Measurements from ENCODE around the gene WAS.
A peak's percentile ranks its signal among the peaks of the same experiment; 100 is the strongest.

WAS gene

GRCh38 chrX:48696301-48696908 is 12.8 kb downstream of the WAS start, which contains the start of gene SUV39H1:
Gene SUV39H1 (plus strand): TSS chrX:48696734. CDS start chrX:48696785, 51 bp downstream.
- H3K27me3 ChIP-seq (ENCODE audit: control insufficient read depth in 2 of 2, insufficient read depth in 2 of 2, low read length in 2 of 2) = no peaks in the 10 kb centered on the region
- peak within 1 kb of the TSS; percentile 77 to 81 for H3K4me3 ChIP-seq (ENCODE audit: low read length in 2 of 2)
- peaks cover 0 to 8% of the 10 kb centered on the region in 2 donors for H3K4me1 ChIP-seq (ENCODE audit: control insufficient read depth in 2 of 2, insufficient read depth in 2 of 2, low read length in 2 of 2)
- peaks cover 0 to 15% of the 10 kb centered on the region in 2 donors for H3K36me3 ChIP-seq (ENCODE audit: control insufficient read depth in 2 of 2, insufficient read depth in 2 of 2, low read length in 2 of 2)
- no peaks in the 10 kb centered on the region for H3K9me3 ChIP-seq (ENCODE audit: control insufficient read depth in 2 of 2, low read length in 2 of 2)
- peak within 1 kb of the TSS; percentile 82 to 86 for H3K27ac ChIP-seq (ENCODE audit: low read depth in 2 of 2, low read length in 2 of 2)
- peak within 1 kb of the TSS; percentile 78 to 90 for H3K9ac ChIP-seq (ENCODE audit: low read depth in 1 of 2, low read length in 2 of 2)

- H3K27ac ChIP-seq (ENCODE audit: low read depth in 2 of 2, low read length in 2 of 2) = peak overlapping the region in 1 of 2 donors; percentile 82
- peak overlapping the region; percentile 77 to 81 for H3K4me3 ChIP-seq (ENCODE audit: low read length in 2 of 2)
- H3K4me1 ChIP-seq (ENCODE audit: control insufficient read depth in 2 of 2, insufficient read depth in 2 of 2, low read length in 2 of 2) = peaks cover 0 to 8% of the 10 kb centered on the region in 2 donors
- H3K36me3 ChIP-seq (ENCODE audit: control insufficient read depth in 2 of 2, insufficient read depth in 2 of 2, low read length in 2 of 2) = peaks cover 0 to 17% of the 10 kb centered on the region in 2 donors
- no peaks in the 10 kb centered on the region for H3K27me3 ChIP-seq (ENCODE audit: control insufficient read depth in 2 of 2, insufficient read depth in 2 of 2, low read length in 2 of 2)
- H3K9ac ChIP-seq (ENCODE audit: low read depth in 1 of 2, low read length in 2 of 2) = peak overlapping the region; percentile 49 to 52
- H3K9me3 ChIP-seq (ENCODE audit: control insufficient read depth in 2 of 2, low read length in 2 of 2) = no peaks in the 10 kb centered on the region
Observed at GRCh38 chrX:48696909-48697727, 13.5 kb downstream of the WAS start.

GRCh38 chrX:48698306-48698705 is 14.7 kb downstream of the WAS start:
- peaks cover 0 to 19% of the 10 kb centered on the region in 2 donors for H3K36me3 ChIP-seq (ENCODE audit: control insufficient read depth in 2 of 2, insufficient read depth in 2 of 2, low read length in 2 of 2)
- peaks cover 0 to 8% of the 10 kb centered on the region in 2 donors for H3K4me1 ChIP-seq (ENCODE audit: control insufficient read depth in 2 of 2, insufficient read depth in 2 of 2, low read length in 2 of 2)
- no peaks in the 10 kb centered on the region for H3K27me3 ChIP-seq (ENCODE audit: control insufficient read depth in 2 of 2, insufficient read depth in 2 of 2, low read length in 2 of 2)
- H3K9ac ChIP-seq (ENCODE audit: low read depth in 1 of 2, low read length in 2 of 2) = no peak overlapping the region
- no peak overlapping the region for H3K4me3 ChIP-seq (ENCODE audit: low read length in 2 of 2)
- H3K9me3 ChIP-seq (ENCODE audit: control insufficient read depth in 2 of 2, low read length in 2 of 2) = no peaks in the 10 kb centered on the region
- no peak overlapping the region for H3K27ac ChIP-seq (ENCODE audit: low read depth in 2 of 2, low read length in 2 of 2)

GRCh38 chrX:48700246-48700645 is 16.6 kb downstream of the WAS start:
- Histone ChIP-seq H3K36me3 (ENCODE audit: control insufficient read depth in 2 of 2, insufficient read depth in 2 of 2, low read length in 2 of 2) (peaks cover 0 to 19% of the 10 kb centered on the region in 2 donors), H3K27me3 (ENCODE audit: control insufficient read depth in 2 of 2, insufficient read depth in 2 of 2, low read length in 2 of 2) (no peaks in the 10 kb centered on the region), H3K27ac (ENCODE audit: low read depth in 2 of 2, low read length in 2 of 2) (no peak overlapping the region), H3K9ac (ENCODE audit: low read depth in 1 of 2, low read length in 2 of 2) (no peak overlapping the region), H3K4me3 (ENCODE audit: low read length in 2 of 2) (no peak overlapping the region), H3K9me3 (ENCODE audit: control insufficient read depth in 2 of 2, low read length in 2 of 2) (no peaks in the 10 kb centered on the region), H3K4me1 (ENCODE audit: control insufficient read depth in 2 of 2, insufficient read depth in 2 of 2, low read length in 2 of 2) (peaks cover 0 to 13% of the 10 kb centered on the region in 2 donors)

GRCh38 chrX:48700951-48701653 is 17.5 kb downstream of the WAS start:
- Histone ChIP-seq H3K4me3 (ENCODE audit: low read length in 2 of 2) (no peak overlapping the region), H3K4me1 (ENCODE audit: control insufficient read depth in 2 of 2, insufficient read depth in 2 of 2, low read length in 2 of 2) (peaks cover 0 to 7% of the 10 kb centered on the region in 2 donors), H3K27me3 (ENCODE audit: control insufficient read depth in 2 of 2, insufficient read depth in 2 of 2, low read length in 2 of 2) (no peaks in the 10 kb centered on the region), H3K9me3 (ENCODE audit: control insufficient read depth in 2 of 2, low read length in 2 of 2) (no peaks in the 10 kb centered on the region), H3K36me3 (ENCODE audit: control insufficient read depth in 2 of 2, insufficient read depth in 2 of 2, low read length in 2 of 2) (peaks cover 0 to 19% of the 10 kb centered on the region in 2 donors), H3K27ac (ENCODE audit: low read depth in 2 of 2, low read length in 2 of 2) (no peak overlapping the region), H3K9ac (ENCODE audit: low read depth in 1 of 2, low read length in 2 of 2) (no peak overlapping the region)

- Histone ChIP-seq H3K27ac (ENCODE audit: low read depth in 2 of 2, low read length in 2 of 2) (no peak overlapping the region), H3K36me3 (ENCODE audit: control insufficient read depth in 2 of 2, insufficient read depth in 2 of 2, low read length in 2 of 2) (peaks cover 0 to 19% of the 10 kb centered on the region in 2 donors), H3K9me3 (ENCODE audit: control insufficient read depth in 2 of 2, low read length in 2 of 2) (no peaks in the 10 kb centered on the region), H3K4me1 (ENCODE audit: control insufficient read depth in 2 of 2, insufficient read depth in 2 of 2, low read length in 2 of 2) (peaks cover 0 to 5% of the 10 kb centered on the region in 2 donors), H3K9ac (ENCODE audit: low read depth in 1 of 2, low read length in 2 of 2) (no peak overlapping the region), H3K4me3 (ENCODE audit: low read length in 2 of 2) (no peak overlapping the region), H3K27me3 (ENCODE audit: control insufficient read depth in 2 of 2, insufficient read depth in 2 of 2, low read length in 2 of 2) (no peaks in the 10 kb centered on the region)
Observed at GRCh38 chrX:48702032-48702431, 18.4 kb downstream of the WAS start.

GRCh38 chrX:48702716-48703115 is 19.1 kb downstream of the WAS start:
- H3K36me3 ChIP-seq (ENCODE audit: control insufficient read depth in 2 of 2, insufficient read depth in 2 of 2, low read length in 2 of 2) = peaks cover 0 to 21% of the 10 kb centered on the region in 2 donors
- H3K9me3 ChIP-seq (ENCODE audit: control insufficient read depth in 2 of 2, low read length in 2 of 2) = no peaks in the 10 kb centered on the region
- H3K9ac ChIP-seq (ENCODE audit: low read depth in 1 of 2, low read length in 2 of 2) = no peak overlapping the region
- no peak overlapping the region for H3K4me3 ChIP-seq (ENCODE audit: low read length in 2 of 2)
- H3K27ac ChIP-seq (ENCODE audit: low read depth in 2 of 2, low read length in 2 of 2) = no peak overlapping the region
- peaks cover 0 to 5% of the 10 kb centered on the region in 2 donors for H3K4me1 ChIP-seq (ENCODE audit: control insufficient read depth in 2 of 2, insufficient read depth in 2 of 2, low read length in 2 of 2)
- peaks cover 0 to under 1% of the 10 kb centered on the region in 2 donors for H3K27me3 ChIP-seq (ENCODE audit: control insufficient read depth in 2 of 2, insufficient read depth in 2 of 2, low read length in 2 of 2)

- Histone ChIP-seq H3K27ac (ENCODE audit: low read depth in 2 of 2, low read length in 2 of 2) (no peak overlapping the region), H3K4me3 (ENCODE audit: low read length in 2 of 2) (no peak overlapping the region), H3K27me3 (ENCODE audit: control insufficient read depth in 2 of 2, insufficient read depth in 2 of 2, low read length in 2 of 2) (peaks cover 0 to 2% of the 10 kb centered on the region in 2 donors), H3K36me3 (ENCODE audit: control insufficient read depth in 2 of 2, insufficient read depth in 2 of 2, low read length in 2 of 2) (peaks cover 0 to 22% of the 10 kb centered on the region in 2 donors), H3K9ac (ENCODE audit: low read depth in 1 of 2, low read length in 2 of 2) (no peak overlapping the region), H3K9me3 (ENCODE audit: control insufficient read depth in 2 of 2, low read length in 2 of 2) (no peaks in the 10 kb centered on the region), H3K4me1 (ENCODE audit: control insufficient read depth in 2 of 2, insufficient read depth in 2 of 2, low read length in 2 of 2) (peaks cover 0 to 5% of the 10 kb centered on the region in 2 donors)
Observed at GRCh38 chrX:48703228-48703627, 19.6 kb downstream of the WAS start.

GRCh38 chrX:48703642-48704481 is 20.3 kb downstream of the WAS start:
- Histone ChIP-seq H3K9me3 (ENCODE audit: control insufficient read depth in 2 of 2, low read length in 2 of 2) (no peaks in the 10 kb centered on the region), H3K4me3 (ENCODE audit: low read length in 2 of 2) (no peak overlapping the region), H3K27ac (ENCODE audit: low read depth in 2 of 2, low read length in 2 of 2) (no peak overlapping the region), H3K4me1 (ENCODE audit: control insufficient read depth in 2 of 2, insufficient read depth in 2 of 2, low read length in 2 of 2) (peaks cover 0 to 5% of the 10 kb centered on the region in 2 donors), H3K9ac (ENCODE audit: low read depth in 1 of 2, low read length in 2 of 2) (no peak overlapping the region), H3K27me3 (ENCODE audit: control insufficient read depth in 2 of 2, insufficient read depth in 2 of 2, low read length in 2 of 2) (peaks cover 0 to 2% of the 10 kb centered on the region in 2 donors), H3K36me3 (ENCODE audit: control insufficient read depth in 2 of 2, insufficient read depth in 2 of 2, low read length in 2 of 2) (peaks cover 0 to 22% of the 10 kb centered on the region in 2 donors)
